ENCODE data around the gene NUFIP2.

The NUFIP2 gene

GRCh38 chr17:29207975-29208374, 86.0 kb downstream of the NUFIP2 start:
- TF ChIP-seq, protein P1, sequence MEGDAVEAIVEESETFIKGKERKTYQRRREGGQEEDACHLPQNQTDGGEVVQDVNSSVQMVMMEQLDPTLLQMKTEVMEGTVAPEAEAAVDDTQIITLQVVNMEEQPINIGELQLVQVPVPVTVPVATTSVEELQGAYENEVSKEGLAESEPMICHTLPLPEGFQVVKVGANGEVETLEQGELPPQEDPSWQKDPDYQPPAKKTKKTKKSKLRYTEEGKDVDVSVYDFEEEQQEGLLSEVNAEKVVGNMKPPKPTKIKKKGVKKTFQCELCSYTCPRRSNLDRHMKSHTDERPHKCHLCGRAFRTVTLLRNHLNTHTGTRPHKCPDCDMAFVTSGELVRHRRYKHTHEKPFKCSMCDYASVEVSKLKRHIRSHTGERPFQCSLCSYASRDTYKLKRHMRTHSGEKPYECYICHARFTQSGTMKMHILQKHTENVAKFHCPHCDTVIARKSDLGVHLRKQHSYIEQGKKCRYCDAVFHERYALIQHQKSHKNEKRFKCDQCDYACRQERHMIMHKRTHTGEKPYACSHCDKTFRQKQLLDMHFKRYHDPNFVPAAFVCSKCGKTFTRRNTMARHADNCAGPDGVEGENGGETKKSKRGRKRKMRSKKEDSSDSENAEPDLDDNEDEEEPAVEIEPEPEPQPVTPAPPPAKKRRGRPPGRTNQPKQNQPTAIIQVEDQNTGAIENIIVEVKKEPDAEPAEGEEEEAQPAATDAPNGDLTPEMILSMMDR (IDR thresholded peaks at IDR 0.05; ENCODE audit: extremely low read depth, insufficient read depth, missing control alignments), result no peak
- no peak for DNase-seq (ENCODE audit: low spot score)
- in situ Hi-C loops (cut with MboI; ENCODE audit: low pct_unique_long_range_greater_than_20kb, low sequenced_read_pairs, unreplicated experiment), result no loop called here

All from GM13977 (cell line).